GM12878 (cell line): ENCODE results near the gene ZNF628. TPM values are rescaled to one million over a fixed set of nuclear protein-coding genes. Genes with fewer than 3 reads are reported as not detected.

Source experiments
- CBFB ChIP-seq: IDR thresholded peaks from 2 replicates; pipeline ENCODE4 v1.6.1; 2016; ENCODE audit warnings: antibody characterized with exemption, low read depth
- CEBPB ChIP-seq, 2 experiments: fragments of 150-350 bp in 1 of 2; IDR thresholded peaks; 2 replicates each; pipeline ENCODE4 v1.6.1; 2012 to 2014; ENCODE audit warnings: low read depth in 2 of 2, low read length in 2 of 2, borderline replicate concordance in 1 of 2, inconsistent platforms in 1 of 2
- CHD1 ChIP-seq: IDR thresholded peaks from 2 replicates; pipeline ENCODE4 v1.6.1; 2012; ENCODE audit warnings: low read depth, low read length, improper control_type of control experiment
- CUX1 ChIP-seq: IDR thresholded peaks from 2 replicates; pipeline ENCODE4 v1.6.1; 2012; ENCODE audit warnings: improper control_type of control experiment, low read depth, low read length; ENCODE audit not compliant: insufficient replicate concordance
- E4F1 ChIP-seq: fragments of 450-650 bp; IDR thresholded peaks from 2 replicates; pipeline ENCODE4 v1.6.1; 2018; ENCODE audit warnings: borderline replicate concordance, mild to moderate bottlenecking; ENCODE audit not compliant: partially characterized antibody
- FOS ChIP-seq: IDR thresholded peaks from 3 replicates; pipeline ENCODE4 v1.6.1; 2011; ENCODE audit warnings: borderline replicate concordance; ENCODE audit not compliant: insufficient read length; ENCODE audit errors: extremely low read depth
- FOXM1 ChIP-seq: IDR thresholded peaks from 2 replicates; pipeline ENCODE4 v1.6.1; 2012; ENCODE audit warnings: low read depth, mild to moderate bottlenecking, inconsistent platforms, low read length, moderate library complexity
- MTA2 ChIP-seq: fragments of 450-650 bp; IDR thresholded peaks from 2 replicates; pipeline ENCODE4 v1.6.1; 2016; ENCODE audit warnings: low read depth, mild to moderate bottlenecking, moderate library complexity
- RAD51 ChIP-seq: fragments of 450-650 bp; IDR thresholded peaks from 2 replicates; pipeline ENCODE4 v1.6.1; 2016; ENCODE audit warnings: moderate library complexity, mild to moderate bottlenecking, inconsistent platforms
- RELB ChIP-seq: fragments of 450-650 bp; IDR thresholded peaks from 2 replicates; pipeline ENCODE4 v1.6.1; 2017; ENCODE audit warnings: low read depth, mild to moderate bottlenecking, moderate library complexity
- SIN3A ChIP-seq: IDR thresholded peaks from 2 replicates; pipeline ENCODE4 v1.6.1; 2012; ENCODE audit warnings: low read depth, low read length, improper control_type of control experiment
- STAT1 ChIP-seq: fragments of 450-650 bp; conservative IDR thresholded peaks from 2 replicates; pipeline ENCODE4 v1.6.1; 2014; ENCODE audit warnings: antibody characterized with exemption, mild to moderate bottlenecking
- ZNF207 ChIP-seq: fragments of 450-650 bp; IDR thresholded peaks from 2 replicates; pipeline ENCODE4 v1.6.1; 2014; ENCODE audit warnings: antibody characterized with exemption, mild to moderate bottlenecking, borderline replicate concordance
- ZNF24 ChIP-seq: fragments of 450-650 bp; IDR thresholded peaks from 2 replicates; pipeline ENCODE4 v1.6.1; 2017; ENCODE audit warnings: antibody characterized with exemption, mild to moderate bottlenecking
- ZNF274 ChIP-seq: IDR thresholded peaks from one replicate; pipeline ENCODE4 v1.8.0; 2011; ENCODE audit not compliant: insufficient read length, insufficient read depth
- polyA plus RNA-seq, 11 experiments: library from polyadenylated mRNA; depleted of rRNA in 4 of 11; unstranded in 6 of 11; stranded (reverse) in 5 of 11; fragments of >200 nt; fragmentation: Nextera tagmentation in 4 of 11; fragmentation: Illumina TruSeq in 1 of 11; extraction: Ambion mirVana in 4 of 11; extraction: Trizol in 1 of 11; gene quantifications; 1 replicate in 1 of 11; 2 replicates in 10 of 11; pipeline versions ENCODE4 v1.2.1 to v1.2.3, GENCODE V29; 2011 to 2016; ENCODE audit warnings: inconsistent platforms in 2 of 11, missing spikeins in 2 of 11, low read depth in 1 of 11
- total RNA-seq, 4 experiments: library from RNA; depleted of rRNA in 3 of 4; stranded (reverse); fragments of >200 nt in 3 of 4; fragmentation: Illumina TruSeq in 1 of 4; extraction: Trizol in 1 of 4; gene quantifications; 2 replicates each; pipeline versions ENCODE4 v1.2.1 to v1.2.3, GENCODE V29; 2013 to 2021
- TF ChIP-seq, protein P1 (sequence below): fragments of 450-650 bp; IDR thresholded peaks from 2 replicates; pipeline ENCODE4 v1.6.1; 2017; ENCODE audit warnings: antibody characterized with exemption, mild to moderate bottlenecking, moderate library complexity
- TF ChIP-seq, protein P2 (sequence below): IDR thresholded peaks from 2 replicates; pipeline ENCODE4 v1.6.1; 2012; ENCODE audit warnings: low read depth, low read length, improper control_type of control experiment

ZNF628 gene
- total and polyA plus RNA-seq, 10 of the 15 experiments (the other 5 are each of a cell fraction or from before 2014, with no cell fraction given) = 0.04 to 11.3 (median 1.6) TPM; not detected in 1

- TF ChIP-seq ZNF24 = no peak
- no peak for TF ChIP-seq ZNF274
- no peak for TF ChIP-seq CHD1
- TF ChIP-seq CBFB = peak; percentile 73; the same call in 1 of the 2 replicates
- peak; percentile 36; the same call in 1 of the 2 replicates for TF ChIP-seq RELB
- no peak for TF ChIP-seq MTA2
- TF ChIP-seq ZNF207 = peak; percentile 31; the same call in 1 of the 2 replicates
- TF ChIP-seq RAD51 = no peak
- no peak for TF ChIP-seq FOXM1
- TF ChIP-seq, protein P1, sequence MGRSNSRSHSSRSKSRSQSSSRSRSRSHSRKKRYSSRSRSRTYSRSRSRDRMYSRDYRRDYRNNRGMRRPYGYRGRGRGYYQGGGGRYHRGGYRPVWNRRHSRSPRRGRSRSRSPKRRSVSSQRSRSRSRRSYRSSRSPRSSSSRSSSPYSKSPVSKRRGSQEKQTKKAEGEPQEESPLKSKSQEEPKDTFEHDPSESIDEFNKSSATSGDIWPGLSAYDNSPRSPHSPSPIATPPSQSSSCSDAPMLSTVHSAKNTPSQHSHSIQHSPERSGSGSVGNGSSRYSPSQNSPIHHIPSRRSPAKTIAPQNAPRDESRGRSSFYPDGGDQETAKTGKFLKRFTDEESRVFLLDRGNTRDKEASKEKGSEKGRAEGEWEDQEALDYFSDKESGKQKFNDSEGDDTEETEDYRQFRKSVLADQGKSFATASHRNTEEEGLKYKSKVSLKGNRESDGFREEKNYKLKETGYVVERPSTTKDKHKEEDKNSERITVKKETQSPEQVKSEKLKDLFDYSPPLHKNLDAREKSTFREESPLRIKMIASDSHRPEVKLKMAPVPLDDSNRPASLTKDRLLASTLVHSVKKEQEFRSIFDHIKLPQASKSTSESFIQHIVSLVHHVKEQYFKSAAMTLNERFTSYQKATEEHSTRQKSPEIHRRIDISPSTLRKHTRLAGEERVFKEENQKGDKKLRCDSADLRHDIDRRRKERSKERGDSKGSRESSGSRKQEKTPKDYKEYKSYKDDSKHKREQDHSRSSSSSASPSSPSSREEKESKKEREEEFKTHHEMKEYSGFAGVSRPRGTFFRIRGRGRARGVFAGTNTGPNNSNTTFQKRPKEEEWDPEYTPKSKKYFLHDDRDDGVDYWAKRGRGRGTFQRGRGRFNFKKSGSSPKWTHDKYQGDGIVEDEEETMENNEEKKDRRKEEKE = no peak
- TF ChIP-seq CUX1 = no peak
- peak; percentile 9 for TF ChIP-seq FOS
- TF ChIP-seq, protein P2, sequence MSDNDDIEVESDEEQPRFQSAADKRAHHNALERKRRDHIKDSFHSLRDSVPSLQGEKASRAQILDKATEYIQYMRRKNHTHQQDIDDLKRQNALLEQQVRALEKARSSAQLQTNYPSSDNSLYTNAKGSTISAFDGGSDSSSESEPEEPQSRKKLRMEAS = no peak
- no peak for TF ChIP-seq CEBPB (IDR thresholded peaks at IDR 0.05; ENCODE audit: borderline replicate concordance in 1 of 2, low read depth in 2 of 2, low read length in 2 of 2)
- 0 out of 2 replicates have a peak, but pooled peaks have one; percentile 39 for TF ChIP-seq SIN3A
- TF ChIP-seq E4F1 = no peak
- no peak for TF ChIP-seq STAT1
Observed at GRCh38 chr19:55476100-55476775, at the start of gene ZNF628 (continued).
